Choroid plexus epithelial cell (primary cell): ENCODE measurements around the gene FSTL4.

Experiments used
- DNase-seq: peaks from one replicate; pipeline ENCODE4 v3.0.0-alpha.2; 2010; ENCODE audit warnings: low read depth
- H3K4me3 ChIP-seq: 2 replicates; pipeline ENCODE4 v1.5.1; 2011; ENCODE audit warnings: low read depth, mild to moderate bottlenecking, control low read depth, low read length, moderate library complexity
- CTCF ChIP-seq: conservative IDR thresholded peaks from 2 replicates; pipeline ENCODE4 v1.5.1; 2011; ENCODE audit warnings: low read depth, mild to moderate bottlenecking, control low read depth, inconsistent platforms, low read length, moderate library complexity

FSTL4 gene

GRCh38 chr5:133423618-133424282, 188.6 kb downstream of the FSTL4 start:
- DNase-seq, result peak; percentile 57
- H3K4me3 ChIP-seq, result no peak overlapping the region
- peak; percentile 94 for TF ChIP-seq CTCF

GRCh38 chr5:133423011-133423617, 189.2 kb downstream of the FSTL4 start:
- no peak overlapping the region for H3K4me3 ChIP-seq
- DNase-seq, result no peak
- no peak for TF ChIP-seq CTCF

GRCh38 chr5:133421806-133422205, 190.5 kb downstream of the FSTL4 start:
- no peak for DNase-seq
- no peak overlapping the region for H3K4me3 ChIP-seq
- no peak for TF ChIP-seq CTCF

GRCh38 chr5:133421394-133421793, 190.9 kb downstream of the FSTL4 start:
- peak; percentile 72 for TF ChIP-seq CTCF
- no peak overlapping the region for H3K4me3 ChIP-seq
- DNase-seq, result peak; percentile 60

GRCh38 chr5:133420440-133421301, 191.7 kb downstream of the FSTL4 start:
- DNase-seq, result no peak
- no peak overlapping the region for H3K4me3 ChIP-seq
- TF ChIP-seq CTCF, result no peak

- TF ChIP-seq CTCF, result no peak
- H3K4me3 ChIP-seq, result no peak overlapping the region
- no peak for DNase-seq
Observed at GRCh38 chr5:133415906-133416305, 196.4 kb downstream of the FSTL4 start.
